SK-N-SH (cell line): ENCODE measurements around the gene CSNK1G2.

Source experiments
- CHD2 ChIP-seq: fragments of 150-350 bp; IDR thresholded peaks from 2 replicates; pipeline ENCODE4 v1.6.1; 2018; ENCODE audit warnings: low read length; ENCODE audit not compliant: partially characterized antibody
- EP300 ChIP-seq, 2 experiments: IDR thresholded peaks; 2 replicates each; pipeline versions ENCODE4 v1.4.0 to v1.6.1; 2012; ENCODE audit warnings: borderline replicate concordance in 1 of 2, low read depth in 1 of 2, low read length in 1 of 2
- FOXM1 ChIP-seq: IDR thresholded peaks from 2 replicates; pipeline ENCODE4 v1.4.0; 2012; ENCODE audit warnings: low read depth, mild to moderate bottlenecking
- GABPA ChIP-seq: IDR thresholded peaks from 2 replicates; pipeline ENCODE4 v1.4.0; 2012; ENCODE audit warnings: low read depth, mild to moderate bottlenecking
- NFIC ChIP-seq: IDR thresholded peaks from 2 replicates; pipeline ENCODE4 v1.4.0; 2012; ENCODE audit warnings: borderline replicate concordance
- POLR2AphosphoS5 ChIP-seq: IDR thresholded peaks from 2 replicates; pipeline ENCODE4 v1.6.1; 2012; ENCODE audit warnings: low read depth, low read length
- TAF1 ChIP-seq: IDR thresholded peaks from 2 replicates; pipeline ENCODE4 v1.6.1; 2012; ENCODE audit warnings: low read depth, mild to moderate bottlenecking, low read length, moderate library complexity, borderline replicate concordance
- TF ChIP-seq, protein P1 (sequence below): fragments of 200-600 bp; sonication (generic); IDR thresholded peaks from 2 replicates; pipeline ENCODE4 v1.6.1; 2017; ENCODE audit warnings: antibody characterized with exemption, mild to moderate bottlenecking, moderate library complexity
- TF ChIP-seq, protein P2 (sequence below): fragments of 150-350 bp; IDR thresholded peaks from 2 replicates; pipeline ENCODE4 v1.6.1; 2017; ENCODE audit warnings: antibody characterized with exemption, low read length, low read depth, borderline replicate concordance

GRCh38 chr19:2022289-2022688, 81.3 kb downstream of the CSNK1G2 start:
- TF ChIP-seq, protein P1, sequence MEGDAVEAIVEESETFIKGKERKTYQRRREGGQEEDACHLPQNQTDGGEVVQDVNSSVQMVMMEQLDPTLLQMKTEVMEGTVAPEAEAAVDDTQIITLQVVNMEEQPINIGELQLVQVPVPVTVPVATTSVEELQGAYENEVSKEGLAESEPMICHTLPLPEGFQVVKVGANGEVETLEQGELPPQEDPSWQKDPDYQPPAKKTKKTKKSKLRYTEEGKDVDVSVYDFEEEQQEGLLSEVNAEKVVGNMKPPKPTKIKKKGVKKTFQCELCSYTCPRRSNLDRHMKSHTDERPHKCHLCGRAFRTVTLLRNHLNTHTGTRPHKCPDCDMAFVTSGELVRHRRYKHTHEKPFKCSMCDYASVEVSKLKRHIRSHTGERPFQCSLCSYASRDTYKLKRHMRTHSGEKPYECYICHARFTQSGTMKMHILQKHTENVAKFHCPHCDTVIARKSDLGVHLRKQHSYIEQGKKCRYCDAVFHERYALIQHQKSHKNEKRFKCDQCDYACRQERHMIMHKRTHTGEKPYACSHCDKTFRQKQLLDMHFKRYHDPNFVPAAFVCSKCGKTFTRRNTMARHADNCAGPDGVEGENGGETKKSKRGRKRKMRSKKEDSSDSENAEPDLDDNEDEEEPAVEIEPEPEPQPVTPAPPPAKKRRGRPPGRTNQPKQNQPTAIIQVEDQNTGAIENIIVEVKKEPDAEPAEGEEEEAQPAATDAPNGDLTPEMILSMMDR: no peak
- TF ChIP-seq EP300 (IDR thresholded peaks at IDR 0.05; ENCODE audit: borderline replicate concordance in 1 of 2, low read depth in 1 of 2, low read length in 1 of 2): no peak
- TF ChIP-seq POLR2AphosphoS5: no peak
- TF ChIP-seq, protein P2, sequence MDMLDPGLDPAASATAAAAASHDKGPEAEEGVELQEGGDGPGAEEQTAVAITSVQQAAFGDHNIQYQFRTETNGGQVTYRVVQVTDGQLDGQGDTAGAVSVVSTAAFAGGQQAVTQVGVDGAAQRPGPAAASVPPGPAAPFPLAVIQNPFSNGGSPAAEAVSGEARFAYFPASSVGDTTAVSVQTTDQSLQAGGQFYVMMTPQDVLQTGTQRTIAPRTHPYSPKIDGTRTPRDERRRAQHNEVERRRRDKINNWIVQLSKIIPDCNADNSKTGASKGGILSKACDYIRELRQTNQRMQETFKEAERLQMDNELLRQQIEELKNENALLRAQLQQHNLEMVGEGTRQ: no peak
- no peak for TF ChIP-seq FOXM1
- no peak for TF ChIP-seq TAF1
- no peak for TF ChIP-seq GABPA
- TF ChIP-seq CHD2: no peak
- TF ChIP-seq NFIC: no peak
